Aorta (tissue), 5 donors: ENCODE measurements around the gene SFXN3. TPM values are rescaled to one million over a fixed set of nuclear protein-coding genes. Genes with fewer than 3 reads are reported as not detected.

Experiments
- ATAC-seq: fragments of 200-7000 bp; cut with Tn5 transposase; one replicate; pipeline ENCODE4 v1.9.1; 2022; ENCODE audit warnings: moderate library complexity; ENCODE audit not compliant: low FRiP score
- DNase-seq, 2 donors: peaks; one replicate each; pipeline ENCODE4 v3.0.0-alpha.2; 2020
- H3K27ac ChIP-seq, 2 donors: one replicate each; pipeline ENCODE4 v1.5.1; 2013; ENCODE audit warnings: low read length in 2 of 2, mild to moderate bottlenecking in 2 of 2, moderate library complexity in 2 of 2, control low read depth in 1 of 2, inconsistent platforms in 1 of 2, low read depth in 1 of 2
- H3K27me3 ChIP-seq, 2 donors: one replicate each; pipeline ENCODE4 v1.6.1; 2013; ENCODE audit warnings: control low read depth in 1 of 2, low read length in 1 of 2, mild to moderate bottlenecking in 1 of 2, moderate library complexity in 1 of 2; ENCODE audit not compliant: insufficient read depth in 2 of 2, control insufficient read depth in 1 of 2
- H3K36me3 ChIP-seq, 2 donors: one replicate each; pipeline ENCODE4 v1.6.1; 2013; ENCODE audit warnings: control low read depth in 1 of 2, low read length in 1 of 2, mild to moderate bottlenecking in 1 of 2; ENCODE audit not compliant: insufficient read depth in 2 of 2, control insufficient read depth in 1 of 2
- H3K4me1 ChIP-seq, 2 donors: one replicate each; pipeline ENCODE4 v1.6.1; 2013; ENCODE audit warnings: low read length in 2 of 2, control low read depth in 1 of 2, mild to moderate bottlenecking in 1 of 2, moderate library complexity in 1 of 2; ENCODE audit not compliant: insufficient read depth in 2 of 2, control insufficient read depth in 1 of 2
- H3K4me3 ChIP-seq, 2 donors: one replicate each; pipeline ENCODE4 v1.5.1; 2013; ENCODE audit warnings: low read length in 2 of 2, control low read depth in 1 of 2, mild to moderate bottlenecking in 1 of 2
- H3K9me3 ChIP-seq: one replicate; pipeline ENCODE4 v1.6.1; 2013; ENCODE audit warnings: mild to moderate bottlenecking, low read length; ENCODE audit not compliant: control insufficient read depth
- WGBS, 2 donors: extraction: QIAGEN DNeasy Blood & Tissue Kit; methylation state at CpG; one replicate each; pipeline ENCODE4 v1.1.7; 2013; 5-methylcytosine and 5-hydroxymethylcytosine counted together
- intact Hi-C, 2 donors: fragments of 100-400 bp; cut with DNase I; formaldehyde crosslinking; loops; one replicate each; pipeline versions ENCODE4 v1.14.2 to v1.15.0; 2022
- polyA plus RNA-seq, 2 donors: library from polyadenylated mRNA; stranded (reverse); fragments of 200-250 nt; gene quantifications; one replicate each; pipeline ENCODE4 v1.2.3, GENCODE V29; 2013
- total RNA-seq, 2 donors: library from RNA; stranded (reverse); fragmentation: NEBNext Ultra II Directional; extraction: Animal tissue kit (Norgen Biotek cat#: 25700); gene quantifications; one replicate each; pipeline ENCODE4 v1.2.1, GENCODE V29; 2021
- donor health status: healthy with polysubstance abuse.
- donor health status: Bipolar disorder and iron deficiency.
- donor health status: DM: no; HTN: no; CAD: no.
- donor health status: DM: no; HTN: no; CAD: no.
- donor health status: DM: yes; HTN: yes; CAD: no.

SFXN3 gene
- total and polyA plus RNA-seq, 4 donors, result 42.6 to 113 (median 94.3) TPM

GRCh38 chr10:100987685-100988049 is 43.4 kb upstream of the SFXN3 start:
- ATAC-seq, result no peak

GRCh38 chr10:100988166-100988565 is 42.9 kb upstream of the SFXN3 start:
- Histone ChIP-seq H3K27ac (no peak overlapping the region), H3K4me3 (no peak overlapping the region), H3K27me3 (no peaks in the 10 kb centered on the region), H3K4me1 (peaks cover 0 to 8% of the 10 kb centered on the region in 2 donors), H3K9me3 (no peaks in the 10 kb centered on the region), H3K36me3 (no peaks in the 10 kb centered on the region)
- 68 to 69% methylated on average over 10 of the region's 10 CpGs for WGBS, 2 donors
- no peak for ATAC-seq
- intact Hi-C loops, result no loop called here
- peak in 1 of 2 donors; percentile 38 for DNase-seq

More at GRCh38 chr10:100987685-100988049, 43.4 kb upstream of the SFXN3 start:
- H3K4me1 ChIP-seq, result peaks cover 0 to 8% of the 10 kb centered on the region in 2 donors
- no peaks in the 10 kb centered on the region for H3K27me3 ChIP-seq
- H3K9me3 ChIP-seq, result no peaks in the 10 kb centered on the region
- peak overlapping the region; percentile 52 to 66 for H3K4me3 ChIP-seq
- intact Hi-C loops, result no loop called here
- H3K27ac ChIP-seq, result no peak overlapping the region
- no peaks in the 10 kb centered on the region for H3K36me3 ChIP-seq
- WGBS, 2 donors, result 1% methylated on average over 15 of the region's 15 CpGs
- DNase-seq, result no peak

- H3K4me3 ChIP-seq, result no peak overlapping the region
- peak in 1 of 2 donors; percentile 46 for DNase-seq
- H3K27me3 ChIP-seq, result no peaks in the 10 kb centered on the region
- intact Hi-C loops, result no loop called here
- peaks cover 0 to 8% of the 10 kb centered on the region in 2 donors for H3K4me1 ChIP-seq
- no peaks in the 10 kb centered on the region for H3K36me3 ChIP-seq
- 88 to 90% methylated on average over 21 of the region's 21 CpGs for WGBS, 2 donors
- no peak for ATAC-seq
- H3K9me3 ChIP-seq, result no peaks in the 10 kb centered on the region
- H3K27ac ChIP-seq, result no peak overlapping the region
Observed at GRCh38 chr10:100989088-100989487, 41.9 kb upstream of the SFXN3 start.

- intact Hi-C loops, result loop anchor here in 1 of 2 donors (1.0 kb wide), 1 partner anchor 20 kb away; no protein-coding TSS in a partner anchor
- WGBS, 2 donors, result 40% methylated on average over 10 of the region's 10 CpGs
- ATAC-seq (no peak), DNase-seq (peak in 1 of 2 donors; percentile 36)
- Histone ChIP-seq H3K9me3 (no peaks in the 10 kb centered on the region), H3K4me3 (no peak overlapping the region), H3K4me1 (no peaks in the 10 kb centered on the region), H3K36me3 (no peaks in the 10 kb centered on the region), H3K27ac (no peak overlapping the region), H3K27me3 (no peaks in the 10 kb centered on the region)
Observed at GRCh38 chr10:100993986-100994708, 36.9 kb upstream of the SFXN3 start.

DNA sequence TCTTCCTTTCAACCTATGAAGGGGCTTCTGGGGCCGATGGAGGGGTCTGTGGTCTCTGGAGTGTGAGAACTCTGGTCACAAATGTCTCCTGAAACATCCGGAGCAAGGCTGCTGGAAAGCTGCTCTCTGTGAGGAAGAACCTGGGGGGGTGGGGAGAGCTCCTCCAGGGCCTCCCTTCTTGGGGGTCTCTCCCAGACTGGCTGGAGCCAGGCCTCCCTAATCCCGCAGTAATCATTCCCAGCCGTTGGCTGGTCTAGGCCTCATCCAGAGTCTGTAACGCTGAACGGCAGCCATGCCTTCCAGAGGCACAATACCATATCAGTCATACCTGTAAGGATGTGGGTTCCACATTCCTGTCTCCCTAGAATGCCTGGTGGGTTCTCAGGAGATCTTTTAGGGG is 35.9 kb upstream of the SFXN3 start:
- WGBS, 2 donors, result 56 to 58% methylated on average over 6 of the region's 6 CpGs
- Histone ChIP-seq H3K27ac (no peak overlapping the region), H3K27me3 (no peaks in the 10 kb centered on the region), H3K4me3 (no peak overlapping the region), H3K9me3 (no peaks in the 10 kb centered on the region), H3K4me1 (no peaks in the 10 kb centered on the region), H3K36me3 (no peaks in the 10 kb centered on the region)
- ATAC-seq, result no peak
- DNase-seq, result no peak
- intact Hi-C loops, result loop anchor here in 1 of 2 donors (5.0 kb wide), 2 partner anchors 37 to 72 kb away; partner anchors contain the start of genes PDZD7 and SFXN3

DNA sequence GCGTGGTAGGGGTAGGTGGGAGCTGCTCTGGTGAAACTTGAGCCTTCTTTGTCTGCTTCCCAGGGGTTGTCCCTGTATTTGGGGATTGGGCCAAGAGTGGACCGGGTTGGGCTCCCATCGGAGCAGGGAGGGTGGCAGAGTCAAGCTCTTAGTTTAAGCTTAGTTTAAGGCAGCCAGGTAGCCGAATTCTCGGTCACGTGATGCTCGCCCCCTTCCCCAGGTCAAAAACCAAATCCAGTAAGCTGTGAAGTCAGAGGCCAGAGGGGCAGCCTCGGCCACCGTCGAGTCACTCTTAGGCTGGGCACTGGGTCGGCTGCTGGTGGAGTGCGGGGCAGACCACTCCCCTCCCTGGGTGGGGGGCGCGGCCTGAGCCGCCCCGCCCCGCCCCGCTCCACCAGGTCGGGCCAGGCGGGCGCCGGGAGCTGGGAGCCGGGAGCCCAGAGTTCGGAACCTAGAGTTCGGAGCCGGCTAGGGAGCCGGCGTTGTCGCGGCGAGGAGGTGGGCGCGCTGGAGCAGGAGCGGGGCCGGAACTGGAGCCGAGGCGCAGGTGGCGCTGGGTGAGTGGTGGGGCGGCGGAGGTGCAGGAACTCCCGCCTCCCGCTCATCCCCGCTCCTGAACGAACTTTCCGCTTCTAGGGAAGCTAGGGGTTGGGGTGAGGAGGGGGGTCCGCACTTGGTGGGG is 34.2 kb upstream of the SFXN3 start:
- Histone ChIP-seq H3K4me1 (no peaks in the 10 kb centered on the region), H3K36me3 (no peaks in the 10 kb centered on the region), H3K9me3 (no peaks in the 10 kb centered on the region), H3K4me3 (peak overlapping the region; percentile 46 to 69), H3K27me3 (no peaks in the 10 kb centered on the region), H3K27ac (peak overlapping the region in 1 of 2 donors; percentile 55)
- DNase-seq (no peak), ATAC-seq (no peak)
- WGBS, 2 donors, result 3% methylated on average over 40 to 46 of the region's 46 CpGs
- intact Hi-C loops, result loop anchor here in 1 of 2 donors (5.0 kb wide), 2 partner anchors 35 to 70 kb away; partner anchors contain the start of genes PDZD7 and SFXN3

GRCh38 chr10:100997360-100998182 is 33.5 kb upstream of the SFXN3 start:
- DNase-seq (peak; percentile 91 to 94), ATAC-seq (peak; percentile 73)
- no peaks in the 10 kb centered on the region for H3K27me3 ChIP-seq
- H3K27ac ChIP-seq, result peak overlapping the region; percentile 30 to 68
- no peaks in the 10 kb centered on the region for H3K36me3 ChIP-seq
- intact Hi-C loops, result loop anchor here (2.0 to 5.0 kb wide), 3 partner anchors 15 to 70 kb away; partner anchors contain the start of genes PDZD7 (in 1 of the 2) and SFXN3 (in 1 of the 2)
- no peaks in the 10 kb centered on the region for H3K9me3 ChIP-seq
- WGBS, 2 donors, result 0% methylated on average over 56 to 66 of the region's 66 CpGs
- peak overlapping the region; percentile 46 to 69 for H3K4me3 ChIP-seq
- no peaks in the 10 kb centered on the region for H3K4me1 ChIP-seq
